Body of pancreas (tissue), 4 donors: ENCODE data around the gene FAM240A. TPM values are rescaled to one million over a fixed set of nuclear protein-coding genes. Genes with fewer than 3 reads are reported as not detected.
A peak's percentile ranks its signal among the peaks of the same experiment; 100 is the strongest.

Experiments
- ATAC-seq: fragments of 150-250 bp; one replicate; pipeline ENCODE4 v1.9.1; 2016
- DNase-seq, 4 donors: peaks; one replicate each; pipeline ENCODE4 v3.0.0-alpha.2; 2019
- H3K27ac ChIP-seq, 4 donors: fragments of 200-600 bp; sonication (generic); 1 replicate in 3 of 4; 2 replicates in 1 of 4; pipeline versions ENCODE4 v1.5.1 to v1.6.1; 2016 to 2019; ENCODE audit warnings: mild to moderate bottlenecking in 1 of 4, mixed read lengths in 1 of 4, moderate library complexity in 1 of 4
- H3K27me3 ChIP-seq, 2 donors: fragments of 200-600 bp; sonication (generic); one replicate each; pipeline ENCODE4 v1.6.0; 2016; ENCODE audit warnings: mild to moderate bottlenecking in 1 of 2
- H3K36me3 ChIP-seq, 2 donors: fragments of 200-600 bp; sonication (generic); replicated peaks in 1 of 2; 2 replicates each; pipeline ENCODE4 v1.5.1; 2016; ENCODE audit warnings: low read depth in 2 of 2; ENCODE audit not compliant: insufficient read depth in 1 of 2
- H3K4me1 ChIP-seq: fragments of 200-600 bp; sonication (generic); one replicate; pipeline ENCODE4 v1.6.0; 2016
- H3K4me3 ChIP-seq, 2 donors: fragments of 200-600 bp; sonication (generic); 1 replicate in 1 of 2; 2 replicates in 1 of 2; pipeline ENCODE4 v1.5.1; 2016 to 2019
- H3K9me3 ChIP-seq, 3 donors: fragments of 200-600 bp; sonication (generic); 1 replicate in 2 of 3; 2 replicates in 1 of 3; pipeline ENCODE4 v1.5.1; 2016
- POLR2A ChIP-seq, 3 donors: fragments of 450-650 bp; IDR thresholded peaks; one replicate each; pipeline ENCODE4 v1.6.1; 2016; ENCODE audit warnings: antibody characterized with exemption in 3 of 3, mild to moderate bottlenecking in 2 of 3
- WGBS, 2 donors: methylation state at CpG; one replicate each; pipeline ENCODE4 v1.1.5; 2017; 5-methylcytosine and 5-hydroxymethylcytosine counted together
- intact Hi-C: fragments of 100-400 bp; cut with DNase I; formaldehyde crosslinking; loops from one replicate; pipeline ENCODE4 v1.15.1; 2023
- total RNA-seq, 2 donors: library from RNA; depleted of rRNA; stranded (reverse); fragments of >200 nt; gene quantifications; one replicate each; pipeline ENCODE4 v1.1.0, GENCODE V29; 2016
- TF ChIP-seq, protein P1 (sequence below), 7 experiments: fragments of 450-650 bp in 4 of 7; fragments of 200-600 bp in 3 of 7; sonication (generic) in 3 of 7; IDR thresholded peaks; one replicate each; pipeline ENCODE4 v1.5.1; 2016 to 2019; ENCODE audit warnings: antibody characterized with exemption in 7 of 7

Gene FAM240A
- total RNA-seq, 2 donors from 2014 or later: not detected

DNA sequence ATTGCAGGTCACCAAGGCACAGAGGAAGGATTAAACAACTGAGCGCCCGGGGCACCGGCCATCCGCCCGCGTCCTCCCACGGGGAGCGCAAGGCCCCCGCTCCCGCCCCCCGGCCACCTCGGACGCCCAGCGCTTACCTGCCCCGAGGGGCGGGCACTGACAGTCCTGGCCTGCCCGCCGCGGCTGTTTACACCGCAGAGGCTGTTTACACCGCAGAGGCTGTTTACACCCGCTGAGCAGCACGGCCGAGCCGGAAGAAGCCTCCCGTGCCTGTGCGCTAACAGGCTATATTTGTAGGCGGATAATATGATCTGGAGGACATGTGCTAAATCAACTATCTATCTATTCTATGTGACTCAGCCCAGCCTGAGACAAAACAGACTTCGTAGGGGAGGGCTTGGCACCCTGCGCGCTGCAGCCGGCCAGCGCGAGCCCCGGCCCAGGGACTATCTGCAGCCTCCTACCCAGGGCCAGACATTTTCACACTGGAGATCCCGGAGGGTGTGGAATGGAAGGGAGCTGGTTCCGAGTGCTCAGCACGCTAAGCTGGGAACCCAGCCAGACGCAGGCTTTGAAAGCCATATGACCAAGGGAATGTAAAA lies 46.2 kb upstream of the FAM240A start, which contains the start of gene LRRC2:
Gene LRRC2, minus strand, starts transcription at position 263 of the 602 bp plus-strand sequence. CDS start 14,711 bp downstream, outside the sequence.
- Histone ChIP-seq H3K4me3 (peak within 1 kb of the TSS; percentile 12 to 35), H3K36me3 (no peaks in the 10 kb centered on the region), H3K27ac (peak within 1 kb of the TSS in 3 of 4 donors; percentile 16 to 51 (median 21)), H3K27me3 (no peaks in the 10 kb centered on the region), H3K4me1 (peaks cover 21% of the 10 kb centered on the region), H3K9me3 (no peaks in the 10 kb centered on the region)
- intact Hi-C loops: no loop called here
- TF ChIP-seq, protein P1, sequence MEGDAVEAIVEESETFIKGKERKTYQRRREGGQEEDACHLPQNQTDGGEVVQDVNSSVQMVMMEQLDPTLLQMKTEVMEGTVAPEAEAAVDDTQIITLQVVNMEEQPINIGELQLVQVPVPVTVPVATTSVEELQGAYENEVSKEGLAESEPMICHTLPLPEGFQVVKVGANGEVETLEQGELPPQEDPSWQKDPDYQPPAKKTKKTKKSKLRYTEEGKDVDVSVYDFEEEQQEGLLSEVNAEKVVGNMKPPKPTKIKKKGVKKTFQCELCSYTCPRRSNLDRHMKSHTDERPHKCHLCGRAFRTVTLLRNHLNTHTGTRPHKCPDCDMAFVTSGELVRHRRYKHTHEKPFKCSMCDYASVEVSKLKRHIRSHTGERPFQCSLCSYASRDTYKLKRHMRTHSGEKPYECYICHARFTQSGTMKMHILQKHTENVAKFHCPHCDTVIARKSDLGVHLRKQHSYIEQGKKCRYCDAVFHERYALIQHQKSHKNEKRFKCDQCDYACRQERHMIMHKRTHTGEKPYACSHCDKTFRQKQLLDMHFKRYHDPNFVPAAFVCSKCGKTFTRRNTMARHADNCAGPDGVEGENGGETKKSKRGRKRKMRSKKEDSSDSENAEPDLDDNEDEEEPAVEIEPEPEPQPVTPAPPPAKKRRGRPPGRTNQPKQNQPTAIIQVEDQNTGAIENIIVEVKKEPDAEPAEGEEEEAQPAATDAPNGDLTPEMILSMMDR (IDR thresholded peaks at IDR 0.05): no peak
- peak; percentile 27 to 67 (median 45) for TF ChIP-seq POLR2A (IDR thresholded peaks at IDR 0.05)
- peak; percentile 53 to 71 (median 64) for DNase-seq
- peak; percentile 81 for ATAC-seq
- WGBS, 2 donors: 0% methylated on average over 12 to 39 of the region's 39 CpGs

DNA sequence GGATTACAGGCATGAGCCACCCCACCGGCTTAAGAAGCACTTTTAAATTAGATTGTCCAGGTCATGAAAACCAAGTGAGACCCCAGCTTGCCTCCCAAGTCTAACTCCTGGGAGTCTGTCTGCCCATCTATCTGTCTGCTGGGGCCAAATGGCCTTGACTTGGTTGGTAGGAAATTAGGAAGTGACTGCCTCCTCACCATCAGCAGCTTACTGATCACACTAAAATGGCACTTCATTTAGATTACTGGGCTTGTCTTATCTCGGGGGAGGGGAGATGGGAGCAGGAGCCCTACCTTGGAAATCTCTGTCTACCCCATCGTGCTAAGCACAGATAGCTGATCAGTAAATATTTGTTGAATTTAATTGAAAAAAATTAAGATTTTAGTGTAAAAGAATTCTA lies 40.6 kb upstream of the FAM240A start:
- no peaks in the 10 kb centered on the region for H3K9me3 ChIP-seq
- no peak for DNase-seq
- no peak for TF ChIP-seq POLR2A (IDR thresholded peaks at IDR 0.05)
- TF ChIP-seq, protein P1 (IDR thresholded peaks at IDR 0.05): no peak
- ATAC-seq: no peak
- H3K27ac ChIP-seq: no peak overlapping the region
- 54 to 59% methylated on average over 3 of the region's 3 CpGs for WGBS, 2 donors
- intact Hi-C loops: no loop called here
- no peaks in the 10 kb centered on the region for H3K27me3 ChIP-seq
- H3K36me3 ChIP-seq: no peaks in the 10 kb centered on the region
- H3K4me3 ChIP-seq: no peak overlapping the region
- H3K4me1 ChIP-seq: peaks cover 14% of the 10 kb centered on the region

DNA sequence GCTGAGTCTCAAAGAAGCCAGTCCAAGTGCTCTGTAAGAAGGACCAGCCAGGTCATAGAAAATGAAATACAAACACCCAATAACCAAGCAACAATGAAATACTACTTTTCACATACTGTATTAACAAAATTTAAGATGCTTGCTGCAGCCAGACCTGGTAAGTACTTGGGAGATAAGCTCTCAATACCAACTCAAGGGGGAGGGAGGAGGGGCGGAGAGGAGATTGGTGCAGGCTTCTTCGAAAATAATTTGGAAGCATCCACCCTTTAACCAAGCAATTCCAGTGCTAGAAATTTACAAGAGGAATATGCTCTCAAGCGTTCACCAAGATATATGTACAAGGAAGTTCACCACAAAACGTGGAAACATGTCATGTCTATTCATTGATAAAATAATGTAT lies 38.6 kb upstream of the FAM240A start:
- ATAC-seq (no peak), DNase-seq (no peak)
- H3K27me3 ChIP-seq: no peaks in the 10 kb centered on the region
- no peaks in the 10 kb centered on the region for H3K9me3 ChIP-seq
- H3K4me1 ChIP-seq: peaks cover 12% of the 10 kb centered on the region
- H3K4me3 ChIP-seq: no peak overlapping the region
- TF ChIP-seq, protein P1 (IDR thresholded peaks at IDR 0.05): no peak
- TF ChIP-seq POLR2A (IDR thresholded peaks at IDR 0.05): no peak
- H3K27ac ChIP-seq: no peak overlapping the region
- intact Hi-C loops: no loop called here
- no peaks in the 10 kb centered on the region for H3K36me3 ChIP-seq
- 59 to 68% methylated on average over 4 of the region's 4 CpGs for WGBS, 2 donors

DNA sequence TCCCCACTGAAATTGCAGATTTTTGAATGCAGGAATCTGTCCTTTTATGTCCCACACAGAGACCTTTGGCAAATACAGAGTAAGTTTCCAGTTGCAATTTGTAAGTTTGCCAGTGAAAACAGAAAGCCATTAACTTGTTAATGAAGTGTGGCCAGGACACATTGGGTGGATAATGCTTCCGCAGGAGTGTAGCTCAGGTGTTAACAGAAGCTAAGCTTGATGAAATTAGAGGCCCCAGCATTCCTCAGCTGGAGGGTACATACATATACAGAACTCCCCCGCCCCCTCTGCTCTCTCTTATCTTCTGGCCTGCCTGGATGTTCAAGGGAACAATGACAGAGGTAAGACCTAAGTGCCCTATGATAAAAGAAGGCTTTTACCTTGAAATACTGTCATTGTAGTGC lies 38.1 kb upstream of the FAM240A start:
- Histone ChIP-seq H3K27ac (no peak overlapping the region), H3K4me3 (no peak overlapping the region), H3K9me3 (no peaks in the 10 kb centered on the region), H3K4me1 (peaks cover 12% of the 10 kb centered on the region), H3K36me3 (no peaks in the 10 kb centered on the region), H3K27me3 (no peaks in the 10 kb centered on the region)
- DNase-seq (no peak), ATAC-seq (no peak)
- 26 to 28% methylated on average over 2 of the region's 2 CpGs for WGBS, 2 donors
- TF ChIP-seq, protein P1 (IDR thresholded peaks at IDR 0.05): no peak
- TF ChIP-seq POLR2A (IDR thresholded peaks at IDR 0.05): no peak
- intact Hi-C loops: no loop called here
